ENCODE results near the gene TET2.
A peak's percentile ranks its signal among the peaks of the same experiment; 100 is the strongest.

The TET2 gene

GRCh38 chr4:105155426-105155825 is 8.8 kb downstream of the TET2 start:
- TF ChIP-seq CTCF (IDR thresholded peaks at IDR 0.05; ENCODE audit: low read depth, low read length) = no peak
- no peak overlapping the region for H3K4me3 ChIP-seq (replicated peaks in 1 of 2; ENCODE audit: low read depth in 2 of 2, low read length in 2 of 2)
- DNase-seq (ENCODE audit: low read depth in 2 of 2) = peak in 1 of 2 donors; percentile 74

- no peak for TF ChIP-seq CTCF (IDR thresholded peaks at IDR 0.05; ENCODE audit: low read depth, low read length)
- DNase-seq (ENCODE audit: low read depth in 2 of 2) = peak; percentile 35 to 50
- no peak overlapping the region for H3K4me3 ChIP-seq (replicated peaks in 1 of 2; ENCODE audit: low read depth in 2 of 2, low read length in 2 of 2)
These were observed 12.2 kb downstream of the TET2 start for GRCh38 chr4:105158837-105159236.

DNA sequence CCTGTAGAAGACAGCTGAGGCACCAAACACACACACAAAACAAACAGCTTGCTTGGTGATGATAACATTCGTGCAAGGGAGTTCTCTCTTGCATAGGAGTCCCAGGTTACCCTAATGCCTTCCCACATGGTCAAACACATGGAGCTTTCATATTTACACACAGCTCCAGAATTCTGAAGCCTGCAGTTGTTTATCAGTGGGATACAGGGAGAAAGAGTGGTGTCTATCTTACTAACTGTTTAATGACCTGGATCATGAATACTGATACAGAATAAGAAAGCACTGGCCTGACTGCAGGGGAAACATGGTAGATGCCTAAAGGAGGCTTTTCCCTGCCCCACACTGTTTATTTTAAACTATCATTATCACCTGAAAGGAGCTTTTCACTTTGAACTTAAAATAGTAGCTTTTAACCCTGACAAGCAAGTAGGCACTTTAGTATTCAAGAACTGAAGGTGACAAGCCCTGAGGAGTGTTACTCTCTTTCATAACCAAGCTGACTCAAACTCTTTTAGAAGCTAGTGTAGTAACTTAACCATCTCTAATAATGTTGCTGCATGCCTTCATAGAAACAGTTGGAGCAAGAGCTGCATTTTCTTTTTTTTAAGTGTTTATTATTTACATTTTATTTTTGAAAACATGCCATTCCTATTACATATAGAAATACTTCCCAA is 15.6 kb downstream of the TET2 start:
- no peak overlapping the region for H3K4me3 ChIP-seq (replicated peaks in 1 of 2; ENCODE audit: low read depth in 2 of 2, low read length in 2 of 2)
- no peak for TF ChIP-seq CTCF (IDR thresholded peaks at IDR 0.05; ENCODE audit: low read depth, low read length)
- DNase-seq (ENCODE audit: low read depth in 2 of 2) = no peak

DNA sequence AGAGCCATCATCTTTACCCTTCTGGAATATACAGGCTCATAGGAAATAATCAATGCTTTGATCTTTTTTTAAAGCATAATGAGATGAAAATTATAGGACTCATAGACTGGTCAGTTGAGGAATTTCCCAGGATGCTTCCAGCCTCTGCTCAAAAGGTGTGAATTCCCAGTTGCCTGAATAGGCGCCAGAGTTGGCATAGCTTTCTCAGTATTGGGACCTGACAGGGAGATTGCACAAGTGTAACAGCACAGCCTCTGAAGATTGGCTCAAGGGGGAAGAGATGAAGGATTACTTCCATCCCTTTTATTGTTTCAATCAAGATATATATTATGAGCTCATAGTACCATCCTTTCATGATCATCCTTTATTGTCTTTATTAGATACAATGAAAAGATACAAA is 17.9 kb downstream of the TET2 start:
- no peak for DNase-seq (ENCODE audit: low read depth in 2 of 2)
- TF ChIP-seq CTCF (IDR thresholded peaks at IDR 0.05; ENCODE audit: low read depth, low read length) = no peak
- H3K4me3 ChIP-seq (replicated peaks in 1 of 2; ENCODE audit: low read depth in 2 of 2, low read length in 2 of 2) = no peak overlapping the region

- DNase-seq (ENCODE audit: low read depth in 2 of 2) = no peak
- TF ChIP-seq CTCF (IDR thresholded peaks at IDR 0.05; ENCODE audit: low read depth, low read length) = no peak
- no peak overlapping the region for H3K4me3 ChIP-seq (replicated peaks in 1 of 2; ENCODE audit: low read depth in 2 of 2, low read length in 2 of 2)
These were observed 19.4 kb downstream of the TET2 start for GRCh38 chr4:105166066-105166465.

DNA sequence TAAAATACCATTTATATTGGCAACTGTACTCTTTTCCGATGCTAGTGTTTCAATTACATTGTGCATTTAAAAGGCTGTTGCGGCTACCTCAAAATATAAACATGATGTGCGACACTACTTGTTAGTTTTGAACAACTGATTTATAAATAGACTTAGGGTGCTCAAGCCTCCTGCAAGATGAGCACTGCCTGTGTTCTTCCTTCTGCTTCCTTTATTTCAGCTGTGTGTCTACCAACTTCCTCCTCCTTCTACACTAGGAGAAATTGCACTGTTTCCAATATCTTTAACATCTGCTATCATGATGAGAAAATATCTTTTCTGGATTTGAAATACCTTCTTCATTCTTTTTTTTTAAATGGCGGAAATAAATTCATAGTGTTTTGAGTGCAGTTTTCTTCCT is 24.0 kb downstream of the TET2 start:
- H3K4me3 ChIP-seq (replicated peaks in 1 of 2; ENCODE audit: low read depth in 2 of 2, low read length in 2 of 2) = no peak overlapping the region
- no peak for DNase-seq (ENCODE audit: low read depth in 2 of 2)
- TF ChIP-seq CTCF (IDR thresholded peaks at IDR 0.05; ENCODE audit: low read depth, low read length) = no peak

GRCh38 chr4:105171912-105172311 is 25.2 kb downstream of the TET2 start:
- TF ChIP-seq CTCF (IDR thresholded peaks at IDR 0.05; ENCODE audit: low read depth, low read length) = no peak
- no peak overlapping the region for H3K4me3 ChIP-seq (replicated peaks in 1 of 2; ENCODE audit: low read depth in 2 of 2, low read length in 2 of 2)
- DNase-seq (ENCODE audit: low read depth in 2 of 2) = no peak

Data from cardiac fibroblast (primary cell).